NCI-H526 (cell line): Measurements from ENCODE around the gene INTS2.
"Not testable (repeated sequence)": the region's sequence is repeated elsewhere in the genome, so short reads cannot be mapped to it uniquely, and the experiment has no call there.

Experiments used
- DNase-seq, 2 experiments: peaks; one replicate each; lab custom pipeline; 2025; lab: John Stamatoyannopoulos, UW

The INTS2 gene

DNA sequence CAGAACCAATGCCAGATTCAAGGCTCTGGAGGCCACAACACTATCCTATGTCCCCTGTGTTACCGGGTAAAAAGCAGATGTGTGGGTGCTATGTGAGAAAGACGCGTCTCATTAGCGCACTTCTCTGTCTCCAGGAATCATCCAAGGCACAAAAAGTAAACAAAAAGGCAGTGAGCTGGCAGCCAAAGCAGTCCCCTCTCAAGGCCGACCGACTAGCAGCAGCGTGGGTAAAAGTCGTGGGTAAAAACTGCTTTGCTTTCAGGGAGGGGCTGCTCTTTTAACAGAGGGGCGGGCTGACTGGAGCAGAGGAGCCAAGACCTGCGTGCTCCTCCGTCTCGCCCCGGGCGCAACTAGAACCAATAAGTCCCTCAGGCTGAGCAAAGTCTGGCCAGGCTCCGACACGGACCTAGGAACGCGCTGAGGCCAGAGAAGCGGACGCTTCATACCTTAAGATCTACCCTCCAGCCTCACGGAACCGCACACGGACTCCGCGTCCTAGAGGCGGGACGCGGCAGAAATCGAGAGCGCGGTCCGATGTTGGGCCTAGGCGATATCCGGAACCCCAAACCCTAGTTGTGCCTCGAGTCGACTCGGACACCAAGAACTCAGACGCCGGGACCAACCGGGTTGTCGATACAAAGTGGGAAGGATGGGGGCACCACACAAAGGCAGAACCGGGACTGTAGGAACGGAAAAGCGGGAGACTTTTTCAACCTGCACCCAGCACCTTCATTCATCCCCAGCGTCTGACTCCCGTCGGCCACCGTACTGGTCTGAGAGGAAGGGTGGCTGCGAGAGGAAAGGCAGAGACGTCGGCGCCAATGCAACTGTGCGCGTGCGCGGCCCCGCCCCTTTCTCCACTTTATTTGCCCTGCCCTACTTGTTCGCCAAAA, at the start of gene INTS2:
Gene INTS2 (minus strand): TSS at position 775 of the 893 bp plus-strand sequence. CDS start 1,338 bp downstream, outside the sequence.
- DNase-seq: peak; percentile 86 to 94

DNA sequence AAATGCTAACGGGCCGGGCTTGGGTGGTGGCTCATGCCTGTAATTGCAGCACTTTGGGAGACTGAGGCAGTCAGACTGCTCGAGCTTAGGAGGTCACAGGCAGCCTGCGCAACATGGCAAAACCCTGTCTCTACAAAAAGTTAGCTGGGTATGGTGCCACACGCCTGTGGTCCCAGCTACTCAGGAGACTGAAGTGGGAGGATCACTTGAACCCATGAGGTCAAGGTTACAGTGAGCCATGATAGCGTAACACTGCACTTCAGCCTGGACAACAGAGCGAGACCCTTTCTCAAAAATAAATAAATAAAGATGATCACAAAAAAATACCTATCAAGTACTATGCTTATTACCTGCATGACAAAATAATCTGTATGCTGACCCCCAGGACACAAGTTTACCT, 46.3 kb upstream of the INTS2 start:
- no peak for DNase-seq

GRCh38 chr17:61972311-61972710, 44.5 kb upstream of the INTS2 start:
- no peak for DNase-seq

GRCh38 chr17:61970030-61970429, 42.2 kb upstream of the INTS2 start:
- DNase-seq: no peak

DNA sequence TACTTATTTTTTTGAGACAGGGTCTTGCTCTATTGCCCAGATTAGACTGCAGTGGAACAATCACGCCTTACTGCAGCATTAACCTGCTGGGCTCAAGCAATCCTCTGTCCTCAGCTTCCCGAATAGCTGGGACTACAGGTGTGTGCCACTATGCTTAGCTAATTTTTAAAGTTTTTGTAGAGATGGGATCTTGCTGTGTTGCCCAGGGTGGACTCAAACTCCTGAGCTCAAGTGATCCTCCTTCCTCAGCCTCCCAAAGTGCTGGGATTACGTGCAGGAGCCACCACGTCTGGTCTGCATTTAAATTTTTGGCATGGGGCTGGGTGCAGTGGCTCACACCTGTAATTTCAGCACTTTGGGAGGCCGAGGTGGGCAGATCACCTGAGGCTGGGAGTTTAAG, 41.0 kb upstream of the INTS2 start:
- DNase-seq: no peak

GRCh38 chr17:61967729-61968128, 39.9 kb upstream of the INTS2 start:
- DNase-seq: no peak

DNA sequence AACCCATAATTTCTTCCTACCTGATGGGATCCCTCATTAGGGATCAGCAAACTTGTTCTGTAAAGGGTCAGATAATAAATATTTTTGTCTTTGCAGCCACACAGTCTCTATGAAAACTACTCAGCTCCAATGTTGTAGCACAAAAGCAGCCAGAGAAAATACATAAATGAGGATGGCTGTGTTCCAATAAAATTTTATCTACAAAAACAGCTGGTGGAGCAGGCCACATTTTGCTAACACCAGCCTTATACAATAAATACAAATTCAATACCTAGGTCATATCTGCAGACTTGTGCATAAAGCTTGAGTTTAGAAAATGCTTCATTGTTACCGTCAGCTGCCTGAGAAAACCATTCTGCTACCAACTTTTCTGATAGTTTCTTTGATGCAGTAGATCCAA, 38.4 kb upstream of the INTS2 start:
- no peak for DNase-seq

DNA sequence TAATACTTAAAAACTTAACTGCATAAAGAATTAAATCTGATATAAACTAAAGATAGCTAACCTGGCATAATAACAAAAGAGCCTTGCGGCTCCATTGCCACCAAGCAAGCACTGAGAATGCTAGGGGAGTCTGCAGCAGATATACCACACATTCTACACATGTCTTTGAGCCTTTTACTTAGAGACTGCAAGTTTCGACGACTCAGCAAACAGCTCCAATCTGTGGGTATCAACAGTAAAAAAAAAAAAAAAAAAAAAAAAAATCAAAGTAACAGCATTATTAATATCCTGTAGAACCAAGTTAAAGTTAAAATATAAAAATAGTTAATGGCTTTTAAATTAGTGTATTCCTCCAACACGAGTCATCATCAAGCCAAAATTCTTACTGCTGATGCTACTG, 27.8 kb upstream of the INTS2 start:
- DNase-seq: no peak

DNA sequence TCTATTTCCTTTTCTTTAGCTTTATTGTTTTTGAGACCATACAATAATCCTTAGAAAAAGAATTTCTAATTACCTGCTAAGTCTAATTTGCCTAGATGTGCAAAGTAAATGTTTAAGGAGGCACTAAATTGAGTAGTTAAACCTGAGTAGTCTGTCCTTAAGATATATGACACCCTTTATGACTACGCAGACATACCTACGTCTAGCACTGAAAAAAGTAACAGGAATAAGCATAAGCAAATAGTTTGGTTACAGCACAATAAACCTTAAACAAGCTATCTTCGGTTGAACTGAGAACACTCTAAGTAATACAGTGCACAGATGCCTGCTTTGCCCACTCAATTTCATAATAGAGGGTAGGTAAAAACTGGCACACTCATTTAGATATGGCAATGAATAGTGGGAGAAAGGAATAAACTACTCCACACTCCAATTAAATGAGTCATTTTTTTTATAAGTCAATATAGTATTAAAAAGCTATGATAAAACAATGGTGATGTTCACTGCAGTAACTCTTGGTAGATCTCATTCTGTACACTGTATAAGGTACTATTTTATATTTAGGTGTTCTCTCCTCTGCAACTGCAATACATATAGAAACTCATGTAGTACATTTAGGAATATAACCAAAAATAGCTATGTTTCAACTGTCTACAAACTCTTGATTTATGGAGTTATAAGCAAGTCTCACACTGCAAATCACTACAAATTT, 19.7 kb upstream of the INTS2 start:
- peak; percentile 51 to 61 for DNase-seq

DNA sequence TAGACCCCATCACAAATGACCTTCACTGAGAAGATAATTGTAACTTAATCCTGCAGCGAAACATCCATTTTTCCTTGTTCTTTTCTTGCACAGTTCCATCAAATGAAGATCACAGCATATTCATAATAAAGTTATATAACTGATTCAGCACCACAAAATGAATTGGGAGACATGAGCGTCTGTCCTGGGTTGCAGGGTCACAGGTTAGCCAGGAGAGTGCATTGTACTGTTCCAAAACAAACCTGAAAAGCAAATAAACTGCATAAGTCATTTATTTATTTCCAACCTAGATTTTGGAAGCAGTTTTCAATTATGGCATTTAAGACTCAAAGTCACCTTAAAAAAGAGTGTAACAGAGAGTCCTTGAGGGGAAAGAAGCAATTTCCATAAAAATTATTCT, 18.6 kb upstream of the INTS2 start:
- DNase-seq: no peak

DNA sequence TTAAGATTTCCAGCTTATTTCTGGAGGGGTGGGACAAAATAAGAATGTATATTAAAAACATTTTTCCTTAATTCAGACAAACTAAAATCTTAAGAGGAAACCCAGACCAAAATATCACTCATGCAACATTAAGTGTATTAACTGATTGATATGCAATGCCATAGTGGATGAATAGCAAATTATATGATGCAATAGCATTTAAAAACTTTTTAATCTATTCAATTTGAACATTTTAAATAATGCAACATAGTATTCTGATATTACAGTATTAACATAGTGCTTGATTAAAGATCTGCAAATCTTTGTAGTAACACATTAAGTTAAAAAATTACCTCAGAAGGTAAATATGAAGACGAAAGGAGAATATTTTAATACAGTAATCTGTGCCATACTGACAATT, 15.3 kb upstream of the INTS2 start:
- DNase-seq: no peak

GRCh38 chr17:61942085-61942484, 14.3 kb upstream of the INTS2 start:
- no peak for DNase-seq

DNA sequence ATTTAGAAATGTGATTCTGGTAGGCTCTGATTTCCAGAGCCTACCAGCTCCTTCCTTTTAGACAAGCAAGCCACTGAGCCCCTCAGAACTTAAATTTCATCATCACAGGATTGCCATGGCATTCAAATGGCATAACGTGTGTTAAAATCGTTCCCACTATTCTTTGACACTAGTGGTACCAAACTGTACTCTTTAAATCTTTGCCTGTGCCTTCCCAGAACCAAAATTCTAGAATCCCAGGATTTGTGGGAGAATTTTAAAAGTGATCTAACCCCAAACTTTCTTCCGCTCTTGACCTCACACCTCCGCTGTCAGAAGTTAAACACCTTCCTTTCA, 287 bp upstream of the INTS2 start:
- no peak for DNase-seq

DNA sequence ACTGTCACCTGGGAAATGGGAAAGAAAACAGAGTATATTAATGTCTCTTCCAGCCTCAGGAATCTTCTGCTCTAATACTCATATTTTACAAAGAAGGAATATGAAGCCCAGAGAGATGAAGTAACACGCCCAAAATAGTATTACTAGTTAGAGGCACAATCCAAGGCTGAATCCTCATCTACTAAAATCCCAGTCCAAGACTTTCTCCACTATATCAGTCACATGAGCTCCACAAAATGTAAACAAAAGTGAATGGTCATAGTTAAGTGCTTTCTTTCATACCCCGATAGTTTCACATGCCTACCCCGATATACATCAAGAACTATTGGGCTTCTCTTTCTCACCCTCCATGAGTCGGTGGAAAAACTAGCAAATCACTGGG, 965 bp downstream of the INTS2 start:
- DNase-seq: no peak

DNA sequence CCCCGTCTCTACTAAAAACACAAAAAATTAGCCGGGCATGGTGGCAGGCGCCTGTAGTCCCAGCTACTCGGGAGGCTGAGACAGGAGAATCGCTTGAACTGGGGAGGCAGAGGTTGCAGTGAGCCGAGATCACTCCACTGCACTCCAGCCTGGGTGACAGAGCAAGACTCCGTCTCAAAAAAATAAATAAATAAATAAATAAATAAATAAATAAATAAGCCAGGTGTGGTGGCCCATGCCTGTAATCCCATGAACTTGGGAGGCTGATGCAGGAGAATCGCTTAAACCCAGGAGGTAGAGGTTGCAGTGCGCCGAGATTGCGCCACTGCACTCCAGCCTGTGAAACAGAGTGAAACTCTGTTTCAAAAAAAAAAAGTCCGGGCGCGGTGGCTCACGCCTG, 12.6 kb downstream of the INTS2 start:
- DNase-seq: not testable (repeated sequence)

GRCh38 chr17:61908292-61909037, 19.3 kb downstream of the INTS2 start:
- DNase-seq: no peak

DNA sequence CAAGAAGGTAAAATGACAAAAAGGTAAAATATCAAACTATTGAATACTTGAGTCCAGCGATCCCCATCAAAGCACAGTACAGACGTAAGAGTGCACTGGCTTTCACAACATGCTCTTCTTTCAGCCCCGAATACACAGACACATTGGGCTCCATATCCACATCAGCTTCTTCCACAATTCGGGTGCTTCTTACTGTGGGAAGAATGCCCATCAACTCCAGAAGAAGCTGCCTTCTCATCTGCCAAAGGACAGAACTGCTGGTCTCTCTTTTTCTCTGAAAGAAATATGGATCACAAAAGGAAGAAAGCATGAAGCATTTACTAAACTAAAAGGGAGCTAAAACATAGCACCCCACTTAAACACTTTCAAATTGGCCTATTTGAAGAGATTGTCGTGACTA, 20.4 kb downstream of the INTS2 start:
- no peak for DNase-seq

- peak in 1 of 2 experiments; percentile 4 for DNase-seq
Measured at GRCh38 chr17:61904094-61904710, 23.6 kb downstream of the INTS2 start.

DNA sequence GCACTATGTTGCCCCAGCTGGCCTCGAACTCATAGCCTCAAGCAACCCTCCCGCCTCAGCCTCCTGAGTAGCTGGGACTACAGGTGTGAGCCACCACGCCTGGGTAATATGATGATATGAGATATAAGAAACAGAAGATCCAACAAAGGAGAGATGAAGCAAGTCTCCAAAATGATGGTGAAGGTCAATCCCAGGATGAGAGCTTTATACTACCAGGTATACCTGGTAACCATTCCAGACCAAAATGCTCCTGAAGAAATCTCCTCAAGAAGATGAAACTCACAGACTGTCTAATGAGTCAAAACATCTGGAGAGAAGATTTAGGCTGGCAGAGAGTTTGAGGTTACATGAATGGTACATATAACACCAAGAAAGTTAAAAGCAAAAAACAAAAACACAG, 24.5 kb downstream of the INTS2 start:
- DNase-seq: no peak

DNA sequence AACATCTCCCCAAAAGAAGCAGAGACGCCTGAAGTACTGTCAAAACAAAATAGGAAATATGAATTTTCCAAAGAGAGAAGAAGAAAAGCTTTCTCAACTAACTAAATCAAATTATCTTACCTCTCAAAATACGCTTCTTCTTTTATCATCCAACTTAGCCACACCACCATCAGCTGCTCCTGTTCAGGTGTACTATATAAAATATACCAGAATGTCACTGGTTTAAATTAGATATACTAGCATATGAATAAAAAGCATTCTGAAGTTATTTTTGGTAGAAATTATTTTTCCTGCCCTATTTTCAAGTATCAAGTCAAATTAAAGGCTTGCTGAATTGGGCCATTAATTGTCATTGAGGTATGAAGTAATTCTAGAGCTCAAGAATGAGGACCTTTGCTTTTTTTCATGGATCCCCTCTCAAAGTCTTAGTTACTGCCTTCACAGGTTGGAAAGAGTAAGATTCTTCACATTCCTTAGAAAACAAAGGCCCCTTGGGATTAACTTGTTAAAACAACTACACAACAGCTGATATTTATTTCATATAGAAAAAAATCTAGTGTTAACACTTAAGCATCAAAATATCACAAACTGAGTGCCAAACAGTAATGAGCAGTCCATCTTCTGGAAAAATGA, 30.1 kb downstream of the INTS2 start:
- DNase-seq: no peak

GRCh38 chr17:61895391-61895790, 32.4 kb downstream of the INTS2 start:
- no peak for DNase-seq

- DNase-seq: not testable (repeated sequence)
Measured at GRCh38 chr17:61894310-61894709, 33.5 kb downstream of the INTS2 start.
